ENCODE measurements around the gene POU4F1.

DNA sequence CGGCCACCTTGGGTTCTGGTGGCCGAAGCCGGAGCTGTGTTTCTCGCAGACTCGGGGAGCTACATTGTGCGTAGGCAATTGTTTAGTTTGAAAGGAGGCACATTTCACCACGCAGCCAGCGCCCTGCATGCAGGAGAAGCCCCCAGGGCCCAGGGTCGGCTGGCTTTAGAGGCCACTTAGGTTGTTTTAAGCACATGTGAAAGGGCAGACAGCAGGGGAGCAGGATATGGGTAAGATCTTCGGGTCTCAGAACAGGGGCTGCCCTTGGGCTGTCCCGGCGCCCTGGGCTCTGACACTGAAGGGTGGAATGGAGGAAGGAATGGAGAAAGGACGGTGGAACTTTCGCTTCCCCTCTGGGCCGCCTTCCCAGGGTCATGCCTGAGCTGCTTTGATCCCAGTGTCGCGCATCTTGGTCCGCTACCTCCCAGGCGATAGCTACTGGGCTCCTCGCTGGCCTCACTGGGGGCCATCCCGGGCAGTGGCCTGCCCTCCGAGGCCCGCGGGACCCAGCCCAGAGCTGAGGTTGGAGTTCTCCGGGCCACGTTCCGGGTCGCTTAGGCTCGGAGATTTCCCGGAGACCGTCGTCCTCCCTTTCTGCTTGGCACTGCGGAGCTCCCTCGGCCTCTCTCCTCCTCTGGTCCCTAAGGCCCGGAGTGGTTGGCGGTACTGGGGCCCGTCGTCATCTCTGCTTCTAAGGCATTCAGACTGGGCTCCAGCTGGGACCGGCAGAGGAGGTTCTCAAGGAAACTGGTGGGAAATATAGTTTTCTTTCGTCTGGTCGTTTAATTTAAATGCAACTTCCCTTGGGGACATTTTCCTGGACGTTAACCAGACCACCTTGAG lies 4.3 kb upstream of the POU4F1 start:
- no peak for TF ChIP-seq EZH2 (IDR thresholded peaks at IDR 0.05; ENCODE audit: borderline replicate concordance, insufficient read depth, low read depth, low read length, poor library complexity, severe bottlenecking)
- TF ChIP-seq, protein P1, sequence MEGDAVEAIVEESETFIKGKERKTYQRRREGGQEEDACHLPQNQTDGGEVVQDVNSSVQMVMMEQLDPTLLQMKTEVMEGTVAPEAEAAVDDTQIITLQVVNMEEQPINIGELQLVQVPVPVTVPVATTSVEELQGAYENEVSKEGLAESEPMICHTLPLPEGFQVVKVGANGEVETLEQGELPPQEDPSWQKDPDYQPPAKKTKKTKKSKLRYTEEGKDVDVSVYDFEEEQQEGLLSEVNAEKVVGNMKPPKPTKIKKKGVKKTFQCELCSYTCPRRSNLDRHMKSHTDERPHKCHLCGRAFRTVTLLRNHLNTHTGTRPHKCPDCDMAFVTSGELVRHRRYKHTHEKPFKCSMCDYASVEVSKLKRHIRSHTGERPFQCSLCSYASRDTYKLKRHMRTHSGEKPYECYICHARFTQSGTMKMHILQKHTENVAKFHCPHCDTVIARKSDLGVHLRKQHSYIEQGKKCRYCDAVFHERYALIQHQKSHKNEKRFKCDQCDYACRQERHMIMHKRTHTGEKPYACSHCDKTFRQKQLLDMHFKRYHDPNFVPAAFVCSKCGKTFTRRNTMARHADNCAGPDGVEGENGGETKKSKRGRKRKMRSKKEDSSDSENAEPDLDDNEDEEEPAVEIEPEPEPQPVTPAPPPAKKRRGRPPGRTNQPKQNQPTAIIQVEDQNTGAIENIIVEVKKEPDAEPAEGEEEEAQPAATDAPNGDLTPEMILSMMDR (IDR thresholded peaks at IDR 0.05): no peak

Data from B cell (primary cell).